ENCODE data around the gene YOD1. TPM values are rescaled to one million over a fixed set of nuclear protein-coding genes. Genes with fewer than 3 reads are reported as not detected.

Gene YOD1
- total and polyA plus RNA-seq, 10 of the 15 experiments (the other 5 are each of a cell fraction or from before 2014, with no cell fraction given): 2.1 to 7.9 (median 5.0) TPM

GRCh38 chr1:207026104-207026534 lies 24.9 kb downstream of the YOD1 start:
- peaks cover 0 to 10% of the 10 kb centered on the region in 2 experiments for H3K27me3 ChIP-seq (replicated peaks in 1 of 2; ENCODE audit: control insufficient read depth in 2 of 2, insufficient read depth in 2 of 2, low read length in 1 of 2)
- 46% methylated on average over 4 of the region's 4 CpGs for WGBS (ENCODE audit: insufficient coverage, insufficient replicate concordance, low lambda C conversion rate, missing lambda C conversion rate)
- no peak overlapping the region for H3K9ac ChIP-seq (ENCODE audit: control insufficient read depth, insufficient read depth, low read length)
- FAIRE-seq: no peak
- BruUV-seq (replicated peaks): no TSS peak
- no peaks in the 10 kb centered on the region for H3K9me3 ChIP-seq (replicated peaks; ENCODE audit: control insufficient read depth, insufficient read depth, low read length)
- no peak overlapping the region for H3K4me2 ChIP-seq (ENCODE audit: control insufficient read depth, insufficient read depth)
- SMC1A ChIA-PET (ENCODE audit: uncharacterized antibody, unreplicated experiment): interaction anchor here (0.9 kb wide), 1 partner anchor 12 kb away, joined by 4 read pairs; no protein-coding TSS in a partner anchor
- CTCF ChIA-PET: interaction anchor here (5.3 kb wide), 1 partner anchor 20 kb away, joined by 19 read pairs; no protein-coding TSS in a partner anchor
- no peak for TF ChIP-seq HCFC1 (IDR thresholded peaks at IDR 0.05; ENCODE audit: low read length)
- no peak for TF ChIP-seq RELB (IDR thresholded peaks at IDR 0.05; ENCODE audit: low read depth)
- TF ChIP-seq ZBTB4 (CRISPR knock-in tag; IDR thresholded peaks at IDR 0.05): no peak
- TF ChIP-seq ZNF24 (IDR thresholded peaks at IDR 0.05): no peak
- no peak for TF ChIP-seq NR2C2 (IDR thresholded peaks at IDR 0.05; ENCODE audit: borderline replicate concordance, control insufficient read depth, insufficient read length, low read depth)
- TF ChIP-seq USF1 (IDR thresholded peaks at IDR 0.05; ENCODE audit: borderline replicate concordance, extremely low read length, insufficient read depth, low read depth, low read length): no peak
- in situ Hi-C loops (cut with MboI): no loop called here
- no peak overlapping the region for H2AFZ ChIP-seq (ENCODE audit: control insufficient read depth, low read depth, low read length)
- DNase-seq (ENCODE audit: low read depth, low spot score): no peak
- H3K4me3 ChIP-seq: no peak overlapping the region
- RAD21 ChIA-PET (ENCODE audit: unreplicated experiment): no interaction called here
- no peak overlapping the region for H3K27ac ChIP-seq (ENCODE audit: control insufficient read depth, insufficient read depth)
- POLR2A ChIA-PET: interaction anchor here (1.2 kb wide), 1 partner anchor 13 kb away, joined by 3 read pairs; no protein-coding TSS in a partner anchor
- no peaks in the 10 kb centered on the region for H3K36me3 ChIP-seq (ENCODE audit: control insufficient read depth in 2 of 2, insufficient read depth in 2 of 2, low read length in 1 of 2)
- ATAC-seq: no peak
- intact Hi-C loops (cut with micrococcal nuclease; ENCODE audit: unreplicated experiment): no loop called here
- no peaks in the 10 kb centered on the region for H4K20me1 ChIP-seq (ENCODE audit: control insufficient read depth, insufficient read depth)
- H3K4me1 ChIP-seq (ENCODE audit: control insufficient read depth, insufficient read depth, low read length): no peaks in the 10 kb centered on the region
- H3K79me2 ChIP-seq (ENCODE audit: control insufficient read depth, insufficient read depth, low read length): no peaks in the 10 kb centered on the region
